Neuronal stem cell (in vitro differentiated cells): ENCODE data around the gene GCAT.
"Not testable (repeated sequence)": the region's sequence is repeated elsewhere in the genome, so short reads cannot be mapped to it uniquely, and the experiment has no call there.

ENCODE experiments used
- DNase-seq: peaks from one replicate; pipeline ENCODE4 v3.0.0-alpha.2; 2013; ENCODE audit warnings: low spot score
- H2AFZ ChIP-seq: one replicate; pipeline ENCODE4 v1.6.1; 2013; ENCODE audit warnings: mild to moderate bottlenecking, low read length, inconsistent platforms
- H2AK5ac ChIP-seq: 2 replicates; pipeline ENCODE4 v1.6.1; 2013; ENCODE audit warnings: low read depth, mild to moderate bottlenecking, inconsistent platforms, low read length, moderate library complexity, mixed read lengths
- H2BK120ac ChIP-seq: 2 replicates; pipeline ENCODE4 v1.6.1; 2013; ENCODE audit warnings: low read depth, mild to moderate bottlenecking, inconsistent platforms, low read length, moderate library complexity, mixed read lengths
- H2BK12ac ChIP-seq: one replicate; pipeline ENCODE4 v1.6.1; 2013; ENCODE audit warnings: low read length, inconsistent platforms
- H2BK15ac ChIP-seq: 2 replicates; pipeline ENCODE4 v1.6.1; 2013; ENCODE audit warnings: mild to moderate bottlenecking, low read length, inconsistent platforms, mixed read lengths
- H2BK5ac ChIP-seq: one replicate; pipeline ENCODE4 v1.6.1; 2013; ENCODE audit warnings: inconsistent platforms, mild to moderate bottlenecking, low read length, moderate library complexity
- H3K14ac ChIP-seq: one replicate; pipeline ENCODE4 v1.6.1; 2013; ENCODE audit warnings: low read length, inconsistent platforms
- H3K18ac ChIP-seq: 2 replicates; pipeline ENCODE4 v1.6.1; 2013; ENCODE audit warnings: low read length, inconsistent platforms
- H3K23ac ChIP-seq: 2 replicates; pipeline ENCODE4 v1.6.1; 2013; ENCODE audit warnings: low read depth, mild to moderate bottlenecking, mixed read lengths, low read length, inconsistent platforms; ENCODE audit not compliant: poor library complexity
- H3K27ac ChIP-seq: replicated peaks from 3 replicates; pipeline ENCODE4 v1.5.1; 2013; ENCODE audit warnings: low read length, inconsistent platforms
- H3K27me3 ChIP-seq, 3 experiments: 2 replicates each; pipeline ENCODE4 v1.6.1; 2013; ENCODE audit warnings: low read length in 3 of 3, mild to moderate bottlenecking in 2 of 3, inconsistent platforms in 1 of 3, low read depth in 1 of 3, mixed read lengths in 1 of 3, moderate library complexity in 1 of 3; ENCODE audit not compliant: control insufficient read depth in 3 of 3, insufficient read depth in 3 of 3
- H3K36me3 ChIP-seq, 2 donors: replicated peaks in 1 of 2; 2 replicates each; pipeline ENCODE4 v1.6.1; 2013; ENCODE audit warnings: low read length in 2 of 2; ENCODE audit not compliant: control insufficient read depth in 2 of 2, insufficient read depth in 2 of 2
- H3K4ac ChIP-seq: 2 replicates; pipeline ENCODE4 v1.6.1; 2013; ENCODE audit warnings: inconsistent platforms, mild to moderate bottlenecking, low read length, moderate library complexity
- H3K4me1 ChIP-seq, 2 donors: 1 replicate in 1 of 2; 2 replicates in 1 of 2; pipeline ENCODE4 v1.6.1; 2013; ENCODE audit warnings: low read length in 2 of 2, low read depth in 1 of 2; ENCODE audit not compliant: control insufficient read depth in 2 of 2, insufficient read depth in 1 of 2
- H3K4me2 ChIP-seq: one replicate; pipeline ENCODE4 v1.6.1; 2013; ENCODE audit warnings: mild to moderate bottlenecking, low read length, inconsistent platforms; ENCODE audit not compliant: insufficient read depth, poor library complexity, severe bottlenecking
- H3K4me3 ChIP-seq, 2 donors: 2 replicates each; pipeline ENCODE4 v1.5.1; 2013; ENCODE audit warnings: low read length in 2 of 2, mild to moderate bottlenecking in 2 of 2, inconsistent platforms in 1 of 2, moderate library complexity in 1 of 2
- H3K79me1 ChIP-seq: one replicate; pipeline ENCODE4 v1.6.1; 2013; ENCODE audit warnings: low read depth, mild to moderate bottlenecking, inconsistent platforms, low read length, moderate library complexity
- H3K9ac ChIP-seq: one replicate; pipeline ENCODE4 v1.6.1; 2013; ENCODE audit warnings: mild to moderate bottlenecking, low read depth, low read length, inconsistent platforms; ENCODE audit not compliant: poor library complexity
- H3K9me3 ChIP-seq, 2 donors: replicated peaks in 1 of 2; 2 replicates each; pipeline versions ENCODE3 to v1.6.1; 2013; ENCODE audit warnings: low read length in 2 of 2, mild to moderate bottlenecking in 2 of 2, inconsistent platforms in 1 of 2, low read depth in 1 of 2, mixed read lengths in 1 of 2, moderate library complexity in 1 of 2; ENCODE audit not compliant: control insufficient read depth in 2 of 2, insufficient read depth in 1 of 2
- H4K8ac ChIP-seq: one replicate; pipeline ENCODE4 v1.6.1; 2013; ENCODE audit warnings: low read depth, mild to moderate bottlenecking, inconsistent platforms, low read length, moderate library complexity
- H4K91ac ChIP-seq: one replicate; pipeline ENCODE4 v1.6.1; 2013; ENCODE audit warnings: low read length, low read depth, mild to moderate bottlenecking, inconsistent platforms; ENCODE audit not compliant: poor library complexity
- WGBS, 2 donors: extraction: QIAGEN DNeasy Blood & Tissue Kit; methylation state at CpG; one replicate each; pipeline ENCODE4 v1.1.7; 2013; ENCODE audit warnings: missing lambda C conversion rate in 2 of 2, mixed read lengths in 1 of 2; ENCODE audit not compliant: insufficient read length in 2 of 2, insufficient replicate concordance in 1 of 2; ENCODE audit errors: extremely low coverage in 2 of 2; 5-methylcytosine and 5-hydroxymethylcytosine counted together

GCAT gene

GRCh38 chr22:37799979-37800378, 7.8 kb upstream of the GCAT start:
- not testable (repeated sequence) for H3K9me3 ChIP-seq, H3K4me3 ChIP-seq, H3K4me2 ChIP-seq, H2BK5ac ChIP-seq, H3K79me1 ChIP-seq, H4K8ac ChIP-seq, H3K14ac ChIP-seq, H3K4ac ChIP-seq, H3K9ac ChIP-seq, H2AK5ac ChIP-seq, H2BK120ac ChIP-seq, H3K23ac ChIP-seq, DNase-seq, H2BK15ac ChIP-seq, H3K27me3 ChIP-seq, H3K18ac ChIP-seq, H2BK12ac ChIP-seq, H2AFZ ChIP-seq, H4K91ac ChIP-seq, H3K36me3 ChIP-seq, H3K27ac ChIP-seq
- no CpG with 5 or more reads among the region's 9 CpGs for WGBS, 2 donors
- peaks cover 13 to 14% of the 10 kb centered on the region in 2 donors for H3K4me1 ChIP-seq

- peaks cover 6% of the 10 kb centered on the region for H3K79me1 ChIP-seq
- no peak overlapping the region for H2BK5ac ChIP-seq
- peak overlapping the region; percentile 100 for H3K4me2 ChIP-seq
- H3K18ac ChIP-seq = peak overlapping the region; percentile 65
- WGBS, 2 donors = no CpG with 5 or more reads among the region's 13 CpGs
- no peaks in the 10 kb centered on the region for H3K9me3 ChIP-seq
- peak overlapping the region; percentile 73 to 80 for H3K4me3 ChIP-seq
- no peak overlapping the region for H3K14ac ChIP-seq
- no peak for DNase-seq
- no peak overlapping the region for H3K4ac ChIP-seq
- no peaks in the 10 kb centered on the region for H3K36me3 ChIP-seq
- peak overlapping the region; percentile 73 for H2BK12ac ChIP-seq
- peaks cover 2 to 24% (median 18%) of the 10 kb centered on the region in 3 experiments for H3K27me3 ChIP-seq
- no peak overlapping the region for H3K27ac ChIP-seq
- peaks cover 19 to 21% of the 10 kb centered on the region in 2 donors for H3K4me1 ChIP-seq
- peak overlapping the region; percentile 93 for H2AFZ ChIP-seq
- peak overlapping the region; percentile 49 for H2BK15ac ChIP-seq
- no peak overlapping the region for H4K91ac ChIP-seq
- peak overlapping the region; percentile 80 for H3K23ac ChIP-seq
- no peak overlapping the region for H2AK5ac ChIP-seq
- no peak overlapping the region for H4K8ac ChIP-seq
- peak overlapping the region; percentile 41 for H2BK120ac ChIP-seq
- H3K9ac ChIP-seq = no peak overlapping the region
Measured at GRCh38 chr22:37801946-37802309, 5.8 kb upstream of the GCAT start.

- peak overlapping the region; percentile 93 for H2AFZ ChIP-seq
- H3K36me3 ChIP-seq = no peaks in the 10 kb centered on the region
- peak; percentile 73 for DNase-seq
- H3K14ac ChIP-seq = no peak overlapping the region
- peak overlapping the region; percentile 41 for H2BK12ac ChIP-seq
- peak overlapping the region; percentile 86 for H3K9ac ChIP-seq
- H3K23ac ChIP-seq = peak overlapping the region; percentile 80
- H3K27ac ChIP-seq = peak overlapping the region; percentile 59
- no peak overlapping the region for H4K8ac ChIP-seq
- peaks cover 19 to 21% of the 10 kb centered on the region in 2 donors for H3K4me1 ChIP-seq
- peak overlapping the region; percentile 98 for H3K18ac ChIP-seq
- peak overlapping the region; percentile 100 for H3K4me2 ChIP-seq
- peak overlapping the region; percentile 73 to 80 for H3K4me3 ChIP-seq
- H2AK5ac ChIP-seq = peak overlapping the region; percentile 14
- no peak overlapping the region for H3K4ac ChIP-seq
- peaks cover 2 to 24% (median 18%) of the 10 kb centered on the region in 3 experiments for H3K27me3 ChIP-seq
- H3K79me1 ChIP-seq = peaks cover 4% of the 10 kb centered on the region
- H3K9me3 ChIP-seq = no peaks in the 10 kb centered on the region
- H2BK5ac ChIP-seq = peak overlapping the region; percentile 93
- H4K91ac ChIP-seq = no peak overlapping the region
- H2BK120ac ChIP-seq = peak overlapping the region; percentile 41
- no CpG with 5 or more reads among the region's 63 CpGs for WGBS, 2 donors
- peak overlapping the region; percentile 58 for H2BK15ac ChIP-seq
Measured at GRCh38 chr22:37802310-37803194, 5.2 kb upstream of the GCAT start.

- Histone ChIP-seq H3K9me3 (no peaks in the 10 kb centered on the region), H2BK12ac (no peak overlapping the region), H3K36me3 (no peaks in the 10 kb centered on the region), H3K4me2 (peak overlapping the region; percentile 100), H3K4ac (no peak overlapping the region), H2AFZ (peak overlapping the region; percentile 93), H3K27ac (peak overlapping the region; percentile 71), H3K4me3 (peak overlapping the region; percentile 73 to 80), H2BK15ac (no peak overlapping the region), H2BK120ac (peak overlapping the region; percentile 95), H2BK5ac (peak overlapping the region; percentile 93), H4K91ac (no peak overlapping the region), H4K8ac (no peak overlapping the region), H3K27me3 (peaks cover 2 to 25% (median 18%) of the 10 kb centered on the region in 3 experiments), H3K18ac (peak overlapping the region; percentile 96), H3K9ac (no peak overlapping the region), H3K4me1 (peaks cover 21% of the 10 kb centered on the region in 2 donors), H3K23ac (peak overlapping the region; percentile 38), H3K14ac (no peak overlapping the region), H3K79me1 (peaks cover 4% of the 10 kb centered on the region), H2AK5ac (no peak overlapping the region)
- WGBS, 2 donors = no CpG with 5 or more reads among the region's 16 CpGs
- no peak for DNase-seq
Measured at GRCh38 chr22:37803195-37803638, 4.5 kb upstream of the GCAT start.
